K562 (cell line): ENCODE measurements around the gene CS. TPM values are rescaled to one million over a fixed set of nuclear protein-coding genes. Genes with fewer than 3 reads are reported as not detected.

ENCODE experiments used
- ATAC-seq: fragments of 200-7000 bp; cut with Tn5 transposase; 3 replicates; pipeline ENCODE4 v1.9.1; 2020; ENCODE audit warnings: moderate library complexity
- BruUV-seq: library from RNA; stranded (reverse); fragments of 400-500 nt; replicated peaks from 2 replicates; lab custom pipeline; 2021; lab: Mats Ljungman, UMichigan
- CTCF ChIA-PET: fragments of 300-600 bp; formaldehyde crosslinking; extraction: SDS; loops from one replicate; lab custom pipeline; 2021; ENCODE audit warnings: low intra/inter-chr PET ratio; lab: Yijun Ruan, JAX
- POLR2A ChIA-PET: fragments of 300-600, 350-650 bp; sonication (Branson Sonifier 250); formaldehyde crosslinking; extraction: SDS; loops from one replicate; lab custom pipeline; 2021; ENCODE audit warnings: antibody characterized with exemption, inconsistent platforms; lab: Yijun Ruan, JAX
- DNase-seq, 4 experiments: peaks; one replicate each; pipeline versions ENCODE4 v3.0.0 to v3.0.0-alpha.2; 2011 to 2018; ENCODE audit warnings: low spot score in 3 of 4, mixed read lengths in 3 of 4; ENCODE audit errors: extremely low read depth in 1 of 4
- FAIRE-seq: peaks from 2 replicates; lab custom pipeline; 2011; peaks lifted over from hg19 to GRCh38; lab: Jason Lieb, UNC
- H2AFZ ChIP-seq: 2 replicates; pipeline ENCODE4 v1.6.0; 2011; ENCODE audit warnings: low read depth, low read length, control low read depth, inconsistent platforms
- H3K27ac ChIP-seq: fragments of 200-600 bp; 3 replicates; pipeline ENCODE4 v1.8.0; 2011; ENCODE audit warnings: low read depth, mild to moderate bottlenecking, control low read depth, inconsistent platforms, low read length, moderate library complexity, mixed read lengths; ENCODE audit errors: extremely low read depth
- H3K27me3 ChIP-seq, 2 experiments: fragments of 300-600 bp in 1 of 2; 2 replicates in 1 of 2; 3 replicates in 1 of 2; pipeline versions ENCODE4 v1.6.0 to v1.8.0; 2011; ENCODE audit warnings: inconsistent platforms in 2 of 2, low read length in 2 of 2, mild to moderate bottlenecking in 1 of 2, mixed read lengths in 1 of 2, moderate library complexity in 1 of 2; ENCODE audit not compliant: control insufficient read depth in 2 of 2, insufficient read depth in 2 of 2
- H3K36me3 ChIP-seq: fragments of 300-600 bp; 3 replicates; pipeline ENCODE4 v1.8.0; 2011; ENCODE audit warnings: mild to moderate bottlenecking, low read length, inconsistent platforms; ENCODE audit not compliant: control insufficient read depth, insufficient read depth
- H3K4me1 ChIP-seq, 2 experiments: fragments of 200-600 bp in 1 of 2; replicated peaks in 1 of 2; 2 replicates in 1 of 2; 3 replicates in 1 of 2; pipeline versions ENCODE4 v1.5.1 to v1.8.0; 2011; ENCODE audit warnings: inconsistent platforms in 2 of 2, low read length in 2 of 2, mild to moderate bottlenecking in 1 of 2, mixed read lengths in 1 of 2, moderate library complexity in 1 of 2; ENCODE audit not compliant: control insufficient read depth in 2 of 2, insufficient read depth in 2 of 2
- H3K4me2 ChIP-seq: 2 replicates; pipeline ENCODE4 v1.6.1; 2011; ENCODE audit warnings: low read length, control low read depth, inconsistent platforms, mixed read lengths; ENCODE audit not compliant: insufficient read depth
- H3K4me3 ChIP-seq: fragments of 200-600 bp; sonication (generic), shearing (Covaris generic); 2 replicates; pipeline ENCODE4 v1.5.1; 2016; ENCODE audit warnings: control low read depth, inconsistent platforms
- H3K79me2 ChIP-seq: fragments of 200-600 bp; 3 replicates; pipeline ENCODE4 v1.8.0; 2011; ENCODE audit warnings: low read length, inconsistent platforms; ENCODE audit not compliant: control insufficient read depth, insufficient read depth
- H3K9ac ChIP-seq, 2 experiments: 2 replicates each; pipeline versions ENCODE4 v1.6.0 to v1.6.1; 2011; ENCODE audit warnings: low read depth in 2 of 2, low read length in 2 of 2, control low read depth in 1 of 2, inconsistent platforms in 1 of 2, mild to moderate bottlenecking in 1 of 2, mixed read lengths in 1 of 2; ENCODE audit not compliant: insufficient read depth in 1 of 2
- H3K9me1 ChIP-seq: one replicate; pipeline ENCODE4 v1.6.0; 2011; ENCODE audit warnings: inconsistent platforms, mild to moderate bottlenecking, low read length, moderate library complexity; ENCODE audit not compliant: control insufficient read depth, insufficient read depth
- H3K9me3 ChIP-seq: replicated peaks from 2 replicates; pipeline ENCODE4 v1.5.1; 2011; ENCODE audit warnings: low read depth, low read length, inconsistent platforms; ENCODE audit not compliant: control insufficient read depth, insufficient read depth
- H4K20me1 ChIP-seq: replicated peaks from 2 replicates; pipeline ENCODE4 v1.6.1; 2011; ENCODE audit warnings: low read length, inconsistent platforms, mixed read lengths; ENCODE audit not compliant: control insufficient read depth, insufficient read depth
- BHLHE40 ChIP-seq: IDR thresholded peaks from 2 replicates; pipeline ENCODE4 v1.6.1; 2011; ENCODE audit warnings: low read length, improper control_type of control experiment
- DDX20 ChIP-seq: fragments of 450-650 bp; IDR thresholded peaks from 2 replicates; pipeline ENCODE4 v1.6.1; 2016; ENCODE audit warnings: missing genetic modification characterization, low read depth, mild to moderate bottlenecking, missing compliant biosample characterization, moderate library complexity
- ELF4 ChIP-seq: fragments of 450-650 bp; formaldehyde crosslinking; IDR thresholded peaks from 2 replicates; pipeline ENCODE4 v1.4.0; 2022; ENCODE audit warnings: missing genetic modification characterization
- ETS2 ChIP-seq: IDR thresholded peaks from 2 replicates; pipeline ENCODE4 v1.6.1; 2016; ENCODE audit warnings: borderline replicate concordance, missing genetic modification characterization, mild to moderate bottlenecking, moderate library complexity, missing compliant biosample characterization; ENCODE audit not compliant: poor library complexity, severe bottlenecking
- MLX ChIP-seq, 2 experiments: fragments of 450-650 bp in 1 of 2; sonication (generic) in 1 of 2; formaldehyde crosslinking; conservative IDR thresholded peaks; 2 replicates each; pipeline versions ENCODE4 v1.4.0 to v1.8.1; 2020 to 2022; ENCODE audit warnings: mild to moderate bottlenecking in 1 of 2, missing genetic modification reagents in 1 of 2
- NONO ChIP-seq, 2 experiments: fragments of 200-400 bp in 1 of 2; fragments of 450-650 bp in 1 of 2; formaldehyde crosslinking in 1 of 2; IDR thresholded peaks; 2 replicates each; pipeline ENCODE4 v1.6.1; 2017; ENCODE audit warnings: low read depth in 2 of 2, mild to moderate bottlenecking in 2 of 2, moderate library complexity in 2 of 2, low read length in 1 of 2
- RERE ChIP-seq: sonication (generic); formaldehyde crosslinking; IDR thresholded peaks from 2 replicates; pipeline ENCODE4 v1.8.0; 2023; ENCODE audit warnings: missing genetic modification reagents, mild to moderate bottlenecking, borderline replicate concordance
- SMARCC2 ChIP-seq: fragments of 450-650 bp; IDR thresholded peaks from 2 replicates; pipeline ENCODE4 v1.6.1; 2017; ENCODE audit warnings: antibody characterized with exemption, moderate library complexity, mild to moderate bottlenecking, low read depth
- TRIM28 ChIP-seq: fragments of 450-650 bp; IDR thresholded peaks from 2 replicates; pipeline ENCODE4 v1.6.1; 2017
- U2AF1 ChIP-seq: fragments of 200-400 bp; formaldehyde crosslinking; optimal IDR thresholded peaks from 2 replicates; pipeline ENCODE3; 2017; ENCODE audit warnings: mild to moderate bottlenecking, low read depth, low read length, moderate library complexity
- ZC3H11A ChIP-seq: IDR thresholded peaks from 2 replicates; pipeline ENCODE4 v1.6.1; 2012; ENCODE audit warnings: low read depth, low read length, improper control_type of control experiment
- ZNF146 ChIP-seq: IDR thresholded peaks from one replicate; pipeline ENCODE4 v1.6.1; 2018; ENCODE audit warnings: missing compliant biosample characterization; ENCODE audit not compliant: unreplicated experiment
- ZNF668 ChIP-seq: fragments of 250-450 bp; sonication (Bioruptor Pico); IDR thresholded peaks from 2 replicates; pipeline ENCODE4 v1.8.0; 2022; ENCODE audit warnings: mild to moderate bottlenecking, inconsistent platforms
- WGBS: fragments of 100-300 bp; shearing (Covaris generic); methylation state at CpG from one replicate; pipeline ENCODE4 v1.1.6; 2016; ENCODE audit warnings: low coverage, mixed read lengths; ENCODE audit not compliant: insufficient coverage; ENCODE audit errors: missing lambda C conversion rate; 5-methylcytosine and 5-hydroxymethylcytosine counted together
- in situ Hi-C: fragments of 300-500 bp; cut with MboI; formaldehyde crosslinking; loops from 4 replicates; pipeline ENCODE4 v1.15.0; 2018; ENCODE audit warnings: inconsistent platforms, mixed read lengths
- intact Hi-C: fragments of 100-400 bp; cut with micrococcal nuclease; formaldehyde crosslinking; loops from 2 replicates; pipeline ENCODE4 v1.14.2; 2022
- polyA plus RNA-seq, 8 experiments: library from polyadenylated mRNA; depleted of rRNA in 4 of 8; stranded (reverse) in 5 of 8; unstranded in 3 of 8; fragments of >200 nt; fragmentation: Nextera tagmentation in 2 of 8; fragmentation: Illumina TruSeq in 1 of 8; extraction: Ambion mirVana in 2 of 8; extraction: Trizol in 1 of 8; gene quantifications; 2 replicates each; pipeline versions ENCODE4 v1.2.1 to v1.2.3, GENCODE V29; 2011 to 2014; ENCODE audit warnings: inconsistent platforms in 1 of 8, missing spikeins in 1 of 8
- total RNA-seq, 7 experiments: library from RNA; depleted of rRNA in 6 of 7; stranded (reverse); fragments of >200 nt in 6 of 7; fragmentation: Illumina TruSeq in 2 of 7; extraction: Trizol in 2 of 7; gene quantifications; 2 replicates each; pipeline versions ENCODE4 v1.2.1 to v1.2.3, GENCODE V29; 2011 to 2021; ENCODE audit warnings: low replicate concordance in 1 of 7

Gene CS
- total and polyA plus RNA-seq, 9 of the 15 experiments (the other 6 are each of a cell fraction or from before 2014, with no cell fraction given), result 99.9 to 390 (median 149) TPM

DNA sequence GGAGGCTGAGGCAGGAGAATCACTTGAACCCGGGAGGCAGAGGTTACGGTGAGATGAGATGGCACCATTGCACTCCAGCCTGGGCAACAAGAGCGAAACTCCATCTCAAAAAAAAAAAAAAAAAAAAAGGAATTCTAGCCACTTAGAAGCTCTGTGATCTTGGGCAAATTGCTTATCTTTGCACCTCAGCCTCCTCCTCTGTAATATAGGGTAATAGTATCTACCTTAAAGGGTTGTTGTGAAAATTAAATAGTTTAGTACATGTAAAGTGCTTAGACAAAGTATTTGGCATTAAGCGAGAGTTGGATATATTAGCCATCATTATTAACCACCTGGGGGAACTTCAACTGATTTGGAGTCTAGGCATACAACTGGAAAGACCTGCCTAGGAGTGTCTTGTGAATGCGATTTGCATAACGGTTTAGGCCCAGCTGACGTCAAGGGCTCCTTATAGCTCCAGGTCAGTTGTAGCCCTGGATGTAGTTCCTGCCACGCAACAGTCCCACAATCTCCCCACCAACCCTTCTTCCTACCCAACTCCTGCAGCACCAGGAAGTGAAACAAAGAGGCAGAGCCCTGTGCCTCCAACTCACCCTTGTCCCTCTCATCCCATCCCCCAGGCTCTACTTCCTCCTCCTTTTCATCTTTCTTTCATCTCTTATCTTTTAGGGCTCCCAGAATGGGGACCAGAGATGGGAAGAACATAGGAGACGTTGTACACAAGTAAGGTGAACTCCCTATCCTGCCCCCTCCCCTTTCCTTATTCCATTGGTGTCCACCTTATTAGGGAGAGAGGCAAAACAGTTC lies 36.4 kb upstream of the CS start:
- 7% methylated on average over 8 of the region's 9 CpGs for WGBS
- Histone ChIP-seq H3K4me1 (peaks cover 27 to 58% of the 10 kb centered on the region in 2 experiments), H4K20me1 (no peaks in the 10 kb centered on the region), H3K9me1 (peaks cover 3% of the 10 kb centered on the region), H3K9ac (peak overlapping the region; percentile 38 to 69; a peak in 3 of 4 replicates), H3K27ac (peak overlapping the region; percentile 84), H3K79me2 (peaks cover 24% of the 10 kb centered on the region), H3K27me3 (no peaks in the 10 kb centered on the region), H3K9me3 (no peaks in the 10 kb centered on the region), H3K36me3 (peaks cover 10% of the 10 kb centered on the region; the same call in 2 of the 3 replicates), H2AFZ (peak overlapping the region; percentile 88), H3K4me3 (peak overlapping the region; percentile 25; the same call in 1 of the 2 replicates), H3K4me2 (peak overlapping the region; percentile 77)
- peak; percentile 43 to 92 (median 62) for DNase-seq
- BruUV-seq, result no TSS peak
- intact Hi-C loops, result no loop called here
- ATAC-seq, result peak; percentile 70
- FAIRE-seq, result peak; percentile 92
- in situ Hi-C loops, result no loop called here
- CTCF ChIA-PET, result no interaction called here
- POLR2A ChIA-PET, result interaction anchor here (0.6 to 19.0 kb wide), 14 partner anchors 14 to 753 kb away, joined by 3 to 274 read pairs (median 4); partner anchors contain the start of genes APOF, CNPY2, SPRYD4 and STAT2
- TF ChIP-seq DDX20 (no peak), TRIM28 (no peak), ZNF668 (CRISPR knock-in tag) (0 out of 2 replicates have a peak, but pooled peaks have one; percentile 32), NONO (IDR thresholded peaks at IDR 0.05; ENCODE audit: low read depth in 2 of 2, low read length in 1 of 2) (no peak), ZNF146 (CRISPR knock-in tag) (no peak), MLX (CRISPR knock-in tag; conservative IDR thresholded peaks at IDR 0.05) (no peak), ZC3H11A (no peak), U2AF1 (no peak), RERE (CRISPR knock-in tag) (no peak), BHLHE40 (peak; percentile 51; the same call in 1 of the 2 replicates), SMARCC2 (no peak), ELF4 (peak; percentile 96), ETS2 (tag) (no peak)
